ENCODE measurements around the gene OCA2.

Gene OCA2

DNA sequence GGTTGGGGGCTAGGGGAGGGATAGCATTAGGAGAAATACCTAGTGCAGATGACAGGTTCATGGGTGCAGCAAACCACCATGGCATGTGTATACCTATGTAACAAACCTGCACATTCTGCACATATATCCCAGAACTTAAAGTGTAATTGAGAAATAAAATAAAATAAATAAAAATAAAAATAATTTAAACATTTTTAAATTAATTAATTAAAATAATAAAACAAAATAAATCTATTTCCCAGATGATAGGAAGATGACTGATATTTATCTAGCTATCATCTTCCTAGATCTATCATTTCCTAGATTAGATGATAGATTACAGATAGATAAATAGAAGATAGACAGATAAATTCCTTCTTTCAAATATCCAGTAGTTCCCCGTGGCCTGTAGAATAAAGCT, 137.3 kb downstream of the OCA2 start:
- no peak for TF ChIP-seq CTCF (IDR thresholded peaks at IDR 0.05)

DNA sequence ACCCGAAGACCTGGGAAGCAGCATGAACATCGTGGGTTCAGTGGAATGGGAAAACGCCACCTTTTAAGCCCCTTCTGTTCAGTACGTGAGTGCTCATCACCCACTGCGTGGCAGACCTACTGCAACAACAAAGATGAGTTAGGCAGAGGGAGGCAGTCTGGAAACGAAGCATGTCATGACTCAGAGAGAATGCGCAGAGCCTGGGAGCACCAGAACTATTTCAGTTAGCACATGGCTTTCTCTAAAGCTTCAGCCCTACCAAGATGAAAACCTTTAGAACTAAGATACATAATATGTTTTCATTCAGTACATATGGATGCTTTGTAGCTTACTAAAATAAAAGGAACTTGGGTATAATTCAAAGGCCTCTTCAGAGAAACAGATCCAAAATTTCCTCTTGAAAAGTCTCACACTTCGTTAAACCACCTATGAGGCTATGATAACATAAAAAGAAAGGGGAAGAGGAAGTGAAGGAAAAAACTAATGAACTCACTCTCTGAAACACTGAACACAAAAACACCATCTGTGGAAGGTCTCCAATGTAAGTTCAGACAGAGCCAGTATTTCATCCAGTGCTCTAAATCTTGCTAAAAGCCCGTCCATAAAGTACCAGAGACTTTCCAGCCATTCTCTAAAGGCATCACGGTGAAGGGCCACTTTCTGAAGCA, 140.1 kb downstream of the OCA2 start:
- TF ChIP-seq CTCF (IDR thresholded peaks at IDR 0.05), result no peak

DNA sequence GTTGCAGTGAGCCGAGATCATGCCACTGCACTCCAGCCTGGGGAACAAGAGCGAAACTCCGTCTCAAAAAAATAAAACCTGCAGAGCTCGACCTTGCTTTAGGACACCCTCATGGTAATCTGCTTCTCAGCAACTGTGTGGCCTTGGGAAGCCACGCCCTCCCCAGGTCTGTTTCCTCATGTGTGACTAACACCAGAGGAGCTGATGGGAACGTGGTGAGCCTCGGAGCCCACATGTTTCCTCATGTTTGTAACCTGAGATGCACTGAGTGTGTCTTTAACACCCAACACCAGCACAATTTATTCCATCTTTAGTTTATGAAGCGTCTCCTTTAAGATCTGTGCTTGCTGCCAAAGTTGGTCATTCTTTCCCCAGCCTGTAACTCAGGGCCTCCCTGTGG, 142.8 kb downstream of the OCA2 start:
- no peak for TF ChIP-seq CTCF (IDR thresholded peaks at IDR 0.05)

- TF ChIP-seq CTCF (IDR thresholded peaks at IDR 0.05), result no peak
Observed at GRCh38 chr15:27955087-27955486, 144.0 kb downstream of the OCA2 start.

GRCh38 chr15:27951191-27951890, 147.8 kb downstream of the OCA2 start:
- TF ChIP-seq CTCF (IDR thresholded peaks at IDR 0.05), result no peak

- TF ChIP-seq CTCF (IDR thresholded peaks at IDR 0.05), result no peak
Observed at GRCh38 chr15:27949089-27949488, 150.0 kb downstream of the OCA2 start.

DNA sequence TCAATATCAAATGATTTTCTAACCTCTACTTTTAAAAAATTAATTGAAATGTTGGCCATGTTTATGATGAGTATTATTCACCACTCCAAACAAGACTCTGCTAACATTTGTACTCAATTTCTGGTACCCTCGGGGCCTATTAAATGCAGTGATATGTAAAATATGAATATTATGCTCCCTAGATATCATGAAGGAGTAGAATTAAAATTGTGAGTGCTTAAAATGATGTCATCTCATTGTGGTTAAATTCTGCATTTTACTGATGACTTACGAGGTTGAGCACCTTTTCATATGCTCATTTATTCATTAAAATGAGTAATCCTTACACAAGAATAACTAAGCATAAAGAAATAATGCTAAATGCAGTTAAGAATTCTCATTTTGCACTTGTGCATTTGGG, 159.9 kb downstream of the OCA2 start:
- TF ChIP-seq CTCF (IDR thresholded peaks at IDR 0.05), result no peak
